ENCODE results near the gene SPATA6L. TPM values are rescaled to one million over a fixed set of nuclear protein-coding genes. Genes with fewer than 3 reads are reported as not detected.

SPATA6L gene
- total and polyA plus RNA-seq, 2 of the 13 experiments (the other 11 are each of a cell fraction or from before 2014, with no cell fraction given): 1.1 to 1.9 TPM

GRCh38 chr9:4700091-4700490 lies 33.8 kb upstream of the SPATA6L start (continued):
- no peak for TF ChIP-seq CAMTA2 (CRISPR knock-in tag; IDR thresholded peaks at IDR 0.05; ENCODE audit: borderline replicate concordance)
- peak; percentile 87 for TF ChIP-seq RXRB (CRISPR knock-in tag; IDR thresholded peaks at IDR 0.05; ENCODE audit: borderline replicate concordance)
- TF ChIP-seq ZFP37 (CRISPR knock-in tag; IDR thresholded peaks at IDR 0.05; ENCODE audit: borderline replicate concordance): no peak
- TF ChIP-seq ZNF629 (CRISPR knock-in tag; conservative IDR thresholded peaks at IDR 0.05): no peak
- 0 out of 2 replicates have a peak, but pooled peaks have one; percentile 45 for TF ChIP-seq HMG20B (CRISPR knock-in tag; conservative IDR thresholded peaks at IDR 0.05)
- TF ChIP-seq ZNF781 (CRISPR knock-in tag; IDR thresholded peaks at IDR 0.05; ENCODE audit: borderline replicate concordance, not compliant biosample characterization): no peak
- TF ChIP-seq GLMP (CRISPR knock-in tag; IDR thresholded peaks at IDR 0.05; ENCODE audit: borderline replicate concordance): no peak
- peak; percentile 45; the same call in 1 of the 2 replicates for TF ChIP-seq ZNF232 (CRISPR knock-in tag; IDR thresholded peaks at IDR 0.05; ENCODE audit: borderline replicate concordance)
- TF ChIP-seq, protein P1, sequence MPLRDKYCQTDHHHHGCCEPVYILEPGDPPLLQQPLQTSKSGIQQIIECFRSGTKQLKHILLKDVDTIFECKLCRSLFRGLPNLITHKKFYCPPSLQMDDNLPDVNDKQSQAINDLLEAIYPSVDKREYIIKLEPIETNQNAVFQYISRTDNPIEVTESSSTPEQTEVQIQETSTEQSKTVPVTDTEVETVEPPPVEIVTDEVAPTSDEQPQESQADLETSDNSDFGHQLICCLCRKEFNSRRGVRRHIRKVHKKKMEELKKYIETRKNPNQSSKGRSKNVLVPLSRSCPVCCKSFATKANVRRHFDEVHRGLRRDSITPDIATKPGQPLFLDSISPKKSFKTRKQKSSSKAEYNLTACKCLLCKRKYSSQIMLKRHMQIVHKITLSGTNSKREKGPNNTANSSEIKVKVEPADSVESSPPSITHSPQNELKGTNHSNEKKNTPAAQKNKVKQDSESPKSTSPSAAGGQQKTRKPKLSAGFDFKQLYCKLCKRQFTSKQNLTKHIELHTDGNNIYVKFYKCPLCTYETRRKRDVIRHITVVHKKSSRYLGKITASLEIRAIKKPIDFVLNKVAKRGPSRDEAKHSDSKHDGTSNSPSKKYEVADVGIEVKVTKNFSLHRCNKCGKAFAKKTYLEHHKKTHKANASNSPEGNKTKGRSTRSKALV (CRISPR knock-in tag; IDR thresholded peaks at IDR 0.05): no peak
- TF ChIP-seq ZNF331 (CRISPR knock-in tag; IDR thresholded peaks at IDR 0.05): peak; percentile 75; the same call in 1 of the 2 replicates
- peak; percentile 57; the same call in 1 of the 2 replicates for TF ChIP-seq KMT2B (CRISPR knock-in tag; IDR thresholded peaks at IDR 0.05)
- TF ChIP-seq, protein P2, sequence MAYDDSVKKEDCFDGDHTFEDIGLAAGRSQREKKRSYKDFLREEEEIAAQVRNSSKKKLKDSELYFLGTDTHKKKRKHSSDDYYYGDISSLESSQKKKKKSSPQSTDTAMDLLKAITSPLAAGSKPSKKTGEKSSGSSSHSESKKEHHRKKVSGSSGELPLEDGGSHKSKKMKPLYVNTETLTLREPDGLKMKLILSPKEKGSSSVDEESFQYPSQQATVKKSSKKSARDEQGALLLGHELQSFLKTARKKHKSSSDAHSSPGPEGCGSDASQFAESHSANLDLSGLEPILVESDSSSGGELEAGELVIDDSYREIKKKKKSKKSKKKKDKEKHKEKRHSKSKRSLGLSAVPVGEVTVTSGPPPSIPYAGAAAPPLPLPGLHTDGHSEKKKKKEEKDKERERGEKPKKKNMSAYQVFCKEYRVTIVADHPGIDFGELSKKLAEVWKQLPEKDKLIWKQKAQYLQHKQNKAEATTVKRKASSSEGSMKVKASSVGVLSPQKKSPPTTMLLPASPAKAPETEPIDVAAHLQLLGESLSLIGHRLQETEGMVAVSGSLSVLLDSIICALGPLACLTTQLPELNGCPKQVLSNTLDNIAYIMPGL (CRISPR knock-in tag; IDR thresholded peaks at IDR 0.05; ENCODE audit: borderline replicate concordance in 1 of 2, low read depth in 1 of 2): peak in 1 of 2 experiments; percentile 27; a peak in 1 of 4 replicates
- no peak for TF ChIP-seq NFKB2 (CRISPR knock-in tag; IDR thresholded peaks at IDR 0.05; ENCODE audit: borderline replicate concordance)
- no peak for TF ChIP-seq EZH2 (conservative IDR thresholded peaks at IDR 0.05; ENCODE audit: low read depth, low read length)
- TF ChIP-seq YY1 (IDR thresholded peaks at IDR 0.05; ENCODE audit: insufficient read depth, insufficient replicate concordance, low read depth, low read length): no peak
- TF ChIP-seq ZKSCAN8 (CRISPR knock-in tag; IDR thresholded peaks at IDR 0.05; ENCODE audit: borderline replicate concordance): peak; percentile 46; the same call in 1 of the 2 replicates
- TF ChIP-seq ZNF564 (CRISPR knock-in tag; IDR thresholded peaks at IDR 0.05): no peak
- no peak for TF ChIP-seq ZNF441 (CRISPR knock-in tag; IDR thresholded peaks at IDR 0.05; ENCODE audit: borderline replicate concordance)
- no peak for TF ChIP-seq ZBTB20 (CRISPR knock-in tag; IDR thresholded peaks at IDR 0.05; ENCODE audit: borderline replicate concordance, low read depth)
- no peak for TF ChIP-seq RELA (CRISPR knock-in tag; IDR thresholded peaks at IDR 0.05)
- TF ChIP-seq FLYWCH1 (CRISPR knock-in tag; IDR thresholded peaks at IDR 0.05): no peak
- 0 out of 2 replicates have a peak, but pooled peaks have one; percentile 28 for TF ChIP-seq RFXAP (CRISPR knock-in tag; IDR thresholded peaks at IDR 0.05; ENCODE audit: borderline replicate concordance)
- no peak for TF ChIP-seq FOXA1 (IDR thresholded peaks at IDR 0.05)
- peak; percentile 79 for TF ChIP-seq FOXA1 (CRISPR knock-in tag; IDR thresholded peaks at IDR 0.05)
- TF ChIP-seq ZNF580 (CRISPR knock-in tag; IDR thresholded peaks at IDR 0.05; ENCODE audit: borderline replicate concordance, low read depth): peak; percentile 70
- peak; percentile 93 for TF ChIP-seq GATAD2A (CRISPR knock-in tag; IDR thresholded peaks at IDR 0.05)
- no peak for TF ChIP-seq SNAPC2 (CRISPR knock-in tag; IDR thresholded peaks at IDR 0.05)

All from HepG2 (cell line).